TTC549 (cell line): ENCODE measurements around the gene MISP.

Source experiments
- FAIRE-seq: peaks from 2 replicates; lab custom pipeline; 2012; peaks lifted over from hg19 to GRCh38; lab: Jason Lieb, UNC

Gene MISP

DNA sequence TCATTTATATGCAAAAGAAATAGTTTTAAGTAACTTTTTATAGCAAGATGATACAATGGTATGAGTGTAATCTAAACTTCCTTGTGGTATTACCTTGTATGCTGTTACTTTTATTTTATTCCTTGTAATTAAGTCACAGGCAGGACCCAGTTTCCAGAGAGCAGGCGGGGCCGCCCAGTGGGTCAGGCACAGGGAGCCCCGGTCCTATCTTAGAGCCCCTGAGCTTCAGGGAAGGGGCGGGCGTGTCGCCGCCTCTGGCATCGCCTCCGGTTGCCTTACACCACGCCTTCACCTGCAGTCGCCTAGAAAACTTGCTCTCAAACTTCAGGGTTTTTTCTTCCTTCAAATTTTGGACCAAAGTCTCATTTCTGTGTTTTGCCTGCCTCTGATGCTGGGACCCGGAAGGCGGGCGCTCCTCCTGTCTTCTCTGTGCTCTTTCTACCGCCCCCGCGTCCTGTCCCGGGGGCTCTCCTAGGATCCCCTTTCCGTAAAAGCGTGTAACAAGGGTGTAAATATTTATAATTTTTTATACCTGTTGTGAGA lies 60.7 kb downstream of the MISP start:
- no peak for FAIRE-seq

DNA sequence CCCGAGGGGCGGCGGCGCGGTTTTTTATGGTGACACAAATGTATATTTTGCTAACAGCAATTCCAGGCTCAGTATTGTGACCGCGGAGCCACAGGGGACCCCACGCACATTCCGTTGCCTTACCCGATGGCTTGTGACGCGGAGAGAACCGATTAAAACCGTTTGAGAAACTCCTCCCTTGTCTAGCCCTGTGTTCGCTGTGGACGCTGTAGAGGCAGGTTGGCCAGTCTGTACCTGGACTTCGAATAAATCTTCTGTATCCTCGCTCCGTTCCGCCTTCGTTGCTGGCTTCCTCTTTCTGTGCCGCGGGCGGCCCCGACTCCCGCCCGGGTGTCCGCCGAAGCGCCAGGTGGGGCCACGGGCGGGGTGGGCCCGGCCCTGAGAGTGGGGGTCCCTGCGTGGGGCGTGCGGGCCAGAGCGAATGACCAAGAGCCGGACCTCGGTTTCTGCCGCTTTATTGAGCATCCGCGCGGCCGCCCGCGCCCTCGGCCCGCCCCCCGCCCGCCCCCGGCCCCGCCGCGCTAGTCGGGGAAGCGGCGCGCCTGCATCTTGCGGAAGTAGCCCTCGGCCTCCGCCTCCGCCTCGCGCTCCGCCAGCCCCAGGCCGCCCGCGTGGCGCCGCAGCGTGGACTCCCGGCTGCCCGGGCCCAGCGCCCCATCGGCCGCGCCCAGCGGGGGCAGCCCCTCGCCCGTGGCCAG lies 61.3 kb downstream of the MISP start:
- no peak for FAIRE-seq

DNA sequence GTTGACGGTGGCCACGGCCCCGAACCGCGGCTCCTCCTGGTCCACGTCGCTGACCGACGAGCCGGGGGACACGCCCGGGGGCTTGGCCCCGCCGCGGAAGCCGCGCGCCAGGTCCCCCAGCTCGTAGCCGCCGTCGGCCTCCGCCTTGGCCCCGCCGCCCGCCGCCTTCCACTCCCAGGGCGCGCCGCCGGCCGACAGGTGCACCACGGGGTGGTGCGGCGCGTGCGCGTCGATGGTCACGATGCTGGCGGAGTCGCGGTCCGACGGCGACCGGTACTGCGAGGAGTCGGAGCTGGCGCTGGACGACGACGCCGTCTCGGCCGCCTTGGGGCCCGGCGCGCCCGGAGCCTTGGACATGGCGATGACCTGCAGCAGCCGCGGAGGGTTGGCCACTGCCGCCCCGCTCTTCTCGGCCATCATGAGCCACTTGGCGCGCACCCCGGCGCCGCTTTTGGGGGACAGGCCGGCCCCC lies 61.9 kb downstream of the MISP start:
- no peak for FAIRE-seq

DNA sequence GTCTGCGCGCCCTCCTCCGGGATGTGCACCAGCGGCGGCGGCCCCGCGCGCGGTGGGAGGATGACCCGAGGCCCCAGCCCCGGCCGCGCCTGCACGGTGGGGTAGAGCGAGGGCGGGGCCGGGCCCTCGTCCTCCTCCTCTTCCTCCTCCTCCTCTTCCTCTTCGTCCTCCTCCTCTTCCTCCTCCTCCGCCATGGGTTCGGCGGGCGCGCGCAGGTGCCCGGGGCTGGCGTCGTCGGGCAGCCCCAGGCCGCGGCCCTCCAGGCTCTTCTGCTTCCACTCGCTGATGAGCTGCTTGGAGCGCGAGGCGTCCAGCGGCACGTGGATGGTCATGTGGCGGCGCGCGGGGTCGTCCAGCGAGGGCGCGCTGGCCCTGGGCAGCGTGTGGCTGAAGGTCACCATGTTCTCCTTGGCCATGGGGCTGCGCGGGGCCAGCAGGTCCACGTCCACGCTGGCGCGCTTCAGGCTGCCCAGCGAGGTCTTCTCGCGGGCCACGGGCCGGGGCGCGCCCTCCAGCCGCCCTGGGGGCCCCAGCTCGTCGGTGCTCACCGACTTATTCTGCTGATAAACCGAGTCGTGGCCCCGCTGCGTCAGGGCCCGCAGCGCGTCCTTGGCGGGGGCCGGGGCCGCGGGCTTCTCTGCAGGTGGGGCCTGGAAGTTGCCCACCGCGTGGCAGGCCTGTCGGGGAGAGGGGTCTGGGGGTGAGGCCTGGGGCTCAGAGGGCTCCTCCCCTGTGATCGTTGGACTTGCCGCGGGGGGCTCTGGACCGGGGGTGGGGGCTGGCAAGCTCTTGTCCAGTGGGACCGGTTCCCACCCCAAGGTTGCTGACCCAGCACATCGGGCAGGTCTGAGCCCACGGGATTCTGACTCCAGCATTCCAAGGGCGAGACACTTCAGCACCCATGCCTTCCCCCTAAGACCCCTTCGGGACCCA lies 62.6 kb downstream of the MISP start:
- FAIRE-seq: no peak
